Gastroesophageal sphincter (tissue), 4 donors: Measurements from ENCODE around the gene PRMT5. TPM values are rescaled to one million over a fixed set of nuclear protein-coding genes. Genes with fewer than 3 reads are reported as not detected.
A peak's percentile ranks its signal among the peaks of the same experiment; 100 is the strongest.

Source experiments
- ATAC-seq: fragments of 150-250 bp; one replicate; pipeline ENCODE4 v1.9.1; 2016; ENCODE audit warnings: mild to moderate bottlenecking, moderate library complexity
- H3K27ac ChIP-seq, 4 donors: fragments of 200-600 bp; sonication (generic) in 3 of 4; 1 replicate in 3 of 4; 2 replicates in 1 of 4; pipeline ENCODE4 v1.5.1; 2016 to 2019
- H3K27me3 ChIP-seq: fragments of 200-600 bp; sonication (generic); one replicate; pipeline ENCODE4 v1.5.1; 2019
- H3K36me3 ChIP-seq, 2 donors: fragments of 200-600 bp; sonication (generic); one replicate each; pipeline ENCODE4 v1.5.1; 2019; ENCODE audit warnings: control low read depth in 1 of 2
- H3K4me1 ChIP-seq, 3 donors: fragments of 200-600 bp; sonication (generic); 1 replicate in 2 of 3; 2 replicates in 1 of 3; pipeline ENCODE4 v1.5.1; 2016 to 2019; ENCODE audit warnings: control low read depth in 2 of 3
- H3K4me3 ChIP-seq, 2 donors: fragments of 200-600 bp; sonication (generic); one replicate each; pipeline ENCODE4 v1.5.1; 2019; ENCODE audit warnings: mild to moderate bottlenecking in 1 of 2, moderate library complexity in 1 of 2
- H3K9me3 ChIP-seq, 3 donors: fragments of 200-600 bp; sonication (generic); one replicate each; pipeline ENCODE4 v1.5.1; 2017 to 2019; ENCODE audit warnings: control low read depth in 2 of 3
- CTCF ChIP-seq, 4 experiments: fragments of 200-600 bp in 2 of 4; fragments of 450-650 bp in 2 of 4; sonication (generic) in 1 of 4; IDR thresholded peaks; one replicate each; pipeline ENCODE4 v1.5.1; 2017 to 2019; ENCODE audit warnings: antibody characterized with exemption in 4 of 4, mild to moderate bottlenecking in 2 of 4, moderate library complexity in 2 of 4
- EP300 ChIP-seq: sonication (generic); formaldehyde crosslinking; IDR thresholded peaks from one replicate; pipeline ENCODE4 v1.6.1; 2017; ENCODE audit warnings: antibody characterized with exemption, mild to moderate bottlenecking
- POLR2A ChIP-seq, 2 donors: fragments of 450-650 bp; IDR thresholded peaks; one replicate each; pipeline ENCODE4 v1.6.1; 2017; ENCODE audit warnings: antibody characterized with exemption in 2 of 2, mild to moderate bottlenecking in 2 of 2, moderate library complexity in 1 of 2
- POLR2AphosphoS5 ChIP-seq: sonication (generic); formaldehyde crosslinking; IDR thresholded peaks from one replicate; pipeline ENCODE4 v1.6.1; 2017; ENCODE audit warnings: antibody characterized with exemption
- WGBS, 2 donors: methylation state at CpG; one replicate each; pipeline ENCODE4 v1.1.5; 2018; ENCODE audit warnings: low coverage in 1 of 2; 5-methylcytosine and 5-hydroxymethylcytosine counted together
- total RNA-seq, 4 donors: library from RNA; depleted of rRNA; stranded (reverse); fragments of >200 nt; gene quantifications; one replicate each; pipeline ENCODE4 v1.1.0, GENCODE V29; 2016

The PRMT5 gene
- total RNA-seq, 4 donors from 2014 or later = 39.7 to 49.2 (median 43.2) TPM

- Histone ChIP-seq H3K36me3 (peaks cover 0 to 17% of the 10 kb centered on the region in 2 donors), H3K4me3 (no peak overlapping the region), H3K27ac (peak overlapping the region in 3 of 4 donors; percentile 84 to 91 (median 90)), H3K9me3 (no peaks in the 10 kb centered on the region), H3K27me3 (peaks cover 10% of the 10 kb centered on the region), H3K4me1 (peaks cover 0 to 53% (median 36%) of the 10 kb centered on the region in 3 donors)
- 47% methylated on average over 2 to 6 of the region's 6 CpGs for WGBS, 2 donors
- no peak for ATAC-seq
- TF ChIP-seq EP300 (no peak), POLR2AphosphoS5 (no peak), CTCF (IDR thresholded peaks at IDR 0.05) (no peak), POLR2A (IDR thresholded peaks at IDR 0.05) (no peak)
These were observed 47.7 kb upstream of the PRMT5 start for GRCh38 chr14:22976620-22977433.

- WGBS, 2 donors = 82 to 90% methylated on average over 5 to 6 of the region's 9 CpGs
- no peak for ATAC-seq
- H3K9me3 ChIP-seq = no peaks in the 10 kb centered on the region
- H3K27ac ChIP-seq = no peak overlapping the region
- no peak overlapping the region for H3K4me3 ChIP-seq
- H3K27me3 ChIP-seq = no peaks in the 10 kb centered on the region
- H3K4me1 ChIP-seq = peaks cover 0 to 32% (median 28%) of the 10 kb centered on the region in 3 donors
- no peak for TF ChIP-seq EP300
- TF ChIP-seq CTCF (IDR thresholded peaks at IDR 0.05) = no peak
- no peak for TF ChIP-seq POLR2AphosphoS5
- no peak for TF ChIP-seq POLR2A (IDR thresholded peaks at IDR 0.05)
- H3K36me3 ChIP-seq = peaks cover 0 to 17% of the 10 kb centered on the region in 2 donors
These were observed 45.5 kb upstream of the PRMT5 start for GRCh38 chr14:22974530-22975313.

GRCh38 chr14:22973217-22974032, 44.2 kb upstream of the PRMT5 start:
- TF ChIP-seq POLR2A (IDR thresholded peaks at IDR 0.05) = no peak
- TF ChIP-seq EP300 = no peak
- no peak for TF ChIP-seq POLR2AphosphoS5
- TF ChIP-seq CTCF (IDR thresholded peaks at IDR 0.05) = peak in 3 of 4 experiments; percentile 71 to 80 (median 75)
- peaks cover 0 to 21% (median 18%) of the 10 kb centered on the region in 3 donors for H3K4me1 ChIP-seq
- no peak overlapping the region for H3K27ac ChIP-seq
- no peaks in the 10 kb centered on the region for H3K27me3 ChIP-seq
- ATAC-seq = peak; percentile 61
- H3K4me3 ChIP-seq = no peak overlapping the region
- 73 to 100% methylated on average over 1 to 2 of the region's 6 CpGs for WGBS, 2 donors
- H3K9me3 ChIP-seq = no peaks in the 10 kb centered on the region
- peaks cover 0 to 17% of the 10 kb centered on the region in 2 donors for H3K36me3 ChIP-seq

- Histone ChIP-seq H3K36me3 (peaks cover 0 to 17% of the 10 kb centered on the region in 2 donors), H3K27me3 (no peaks in the 10 kb centered on the region), H3K27ac (no peak overlapping the region), H3K4me1 (peaks cover 0 to 11% (median 8%) of the 10 kb centered on the region in 3 donors), H3K9me3 (no peaks in the 10 kb centered on the region), H3K4me3 (no peak overlapping the region)
- no peak for ATAC-seq
- no peak for TF ChIP-seq EP300
- 100% methylated on average over 1 of the region's 2 CpGs; no CpG with 5 or more reads in 1 of the 2 donors for WGBS, 2 donors
These were observed 43.2 kb upstream of the PRMT5 start for GRCh38 chr14:22972313-22972930.
